HG02678 (cell line): ENCODE measurements around the gene MZT2B.
"Not testable (repeated sequence)": the region's sequence is repeated elsewhere in the genome, so short reads cannot be mapped to it uniquely, and the experiment has no call there.

Experiments used
- ATAC-seq: cut with Tn5 transposase; IDR thresholded peaks from one replicate; pipeline ENCODE4 v1.9.1; 2021; ENCODE audit warnings: mild to moderate bottlenecking, moderate library complexity; ENCODE audit not compliant: unreplicated experiment

Gene MZT2B

GRCh38 chr2:130181880-130182682, at the start of gene MZT2B:
Gene MZT2B (plus strand): TSS chr2:130182262. CDS start chr2:130182283, 21 bp downstream.
- peak; percentile 84 for ATAC-seq

- no peak for ATAC-seq
Observed at GRCh38 chr2:130135692-130136541, 46.1 kb upstream of the MZT2B start.

- ATAC-seq: not testable (repeated sequence)
Observed at GRCh38 chr2:130136546-130136945, 45.5 kb upstream of the MZT2B start.

- ATAC-seq: not testable (repeated sequence)
Observed at GRCh38 chr2:130137118-130137517, 44.9 kb upstream of the MZT2B start.

GRCh38 chr2:130138326-130138725, 43.7 kb upstream of the MZT2B start:
- not testable (repeated sequence) for ATAC-seq

- not testable (repeated sequence) for ATAC-seq
Observed at GRCh38 chr2:130138841-130139251, 43.2 kb upstream of the MZT2B start.

- not testable (repeated sequence) for ATAC-seq
Observed at GRCh38 chr2:130139331-130140280, 42.5 kb upstream of the MZT2B start.

- ATAC-seq: not testable (repeated sequence)
Observed at GRCh38 chr2:130140516-130140915, 41.5 kb upstream of the MZT2B start.

GRCh38 chr2:130141002-130141401, 41.1 kb upstream of the MZT2B start:
- ATAC-seq: not testable (repeated sequence)

- ATAC-seq: not testable (repeated sequence)
Observed at GRCh38 chr2:130141645-130142370, 40.3 kb upstream of the MZT2B start.

GRCh38 chr2:130142396-130143265, 39.4 kb upstream of the MZT2B start:
- ATAC-seq: not testable (repeated sequence)

GRCh38 chr2:130143266-130144039, 38.6 kb upstream of the MZT2B start:
- not testable (repeated sequence) for ATAC-seq

GRCh38 chr2:130145006-130145414, 37.1 kb upstream of the MZT2B start, which contains the start of gene CCDC74B:
Gene CCDC74B (minus strand): TSS chr2:130145112. CDS start chr2:130144996, 116 bp downstream.
- ATAC-seq: peak; percentile 97

GRCh38 chr2:130148515-130148914, 33.5 kb upstream of the MZT2B start:
- ATAC-seq: not testable (repeated sequence)

GRCh38 chr2:130150181-130151144, 31.6 kb upstream of the MZT2B start:
- ATAC-seq: no peak

GRCh38 chr2:130151145-130151512, 30.9 kb upstream of the MZT2B start:
- ATAC-seq: not testable (repeated sequence)
